Lung (tissue), 12 donors: ENCODE data around the gene DCBLD2. TPM values are rescaled to one million over a fixed set of nuclear protein-coding genes. Genes with fewer than 3 reads are reported as not detected.

Experiments used
- ATAC-seq: fragments of 200-7000 bp; cut with Tn5 transposase; one replicate; pipeline ENCODE4 v1.9.1; 2020; ENCODE audit warnings: moderate number of reproducible peaks; ENCODE audit not compliant: insufficient read depth, low FRiP score
- DNase-seq, 3 donors: peaks; one replicate each; pipeline ENCODE4 v3.0.0-alpha.2; 2013 to 2017
- H3K27ac ChIP-seq, 2 donors: one replicate each; pipeline ENCODE4 v1.5.1; 2013; ENCODE audit warnings: mild to moderate bottlenecking in 2 of 2, moderate library complexity in 2 of 2, control low read depth in 1 of 2, inconsistent platforms in 1 of 2, low read depth in 1 of 2, low read length in 1 of 2
- H3K27me3 ChIP-seq, 3 donors: one replicate each; pipeline ENCODE4 v1.5.1; 2013; ENCODE audit warnings: low read length in 2 of 3; ENCODE audit not compliant: control insufficient read depth in 3 of 3, insufficient read depth in 3 of 3
- H3K36me3 ChIP-seq, 4 donors: one replicate each; pipeline ENCODE4 v1.5.1; 2013; ENCODE audit warnings: low read length in 4 of 4, mild to moderate bottlenecking in 1 of 4, moderate library complexity in 1 of 4; ENCODE audit not compliant: control insufficient read depth in 4 of 4, insufficient read depth in 4 of 4
- H3K4me1 ChIP-seq, 5 donors: one replicate each; pipeline ENCODE4 v1.5.1; 2013; ENCODE audit warnings: low read length in 5 of 5, mild to moderate bottlenecking in 2 of 5, moderate library complexity in 1 of 5; ENCODE audit not compliant: control insufficient read depth in 5 of 5, insufficient read depth in 5 of 5
- H3K4me3 ChIP-seq: one replicate; pipeline ENCODE4 v1.5.1; 2013; ENCODE audit warnings: mild to moderate bottlenecking, control low read depth, moderate library complexity
- H3K9ac ChIP-seq, 2 donors: one replicate each; pipeline ENCODE4 v1.5.1; 2013; ENCODE audit warnings: low read length in 2 of 2, control low read depth in 1 of 2; ENCODE audit not compliant: insufficient read depth in 1 of 2
- H3K9me3 ChIP-seq, 4 donors: one replicate each; pipeline ENCODE4 v1.5.1; 2013; ENCODE audit warnings: low read length in 3 of 4, mild to moderate bottlenecking in 1 of 4, moderate library complexity in 1 of 4; ENCODE audit not compliant: control insufficient read depth in 4 of 4, insufficient read depth in 3 of 4
- WGBS, 2 donors: extraction: QIAGEN DNeasy Blood & Tissue Kit; methylation state at CpG; one replicate each; pipeline ENCODE4 v1.1.7; 2013; 5-methylcytosine and 5-hydroxymethylcytosine counted together
- polyA plus RNA-seq, 2 donors: library from polyadenylated mRNA; stranded (reverse); fragments of 200-250 nt; gene quantifications; one replicate each; pipeline ENCODE4 v1.2.1, GENCODE V29; 2013
- total RNA-seq, 2 donors: library from RNA; depleted of rRNA in 1 of 2; stranded (reverse); fragments of >200 nt in 1 of 2; gene quantifications; one replicate each; pipeline ENCODE4 v1.2.1, GENCODE V29; 2014 to 2021
- TF ChIP-seq, protein P1 (sequence below): IDR thresholded peaks from 2 replicates; pipeline ENCODE4 v1.5.1; 2012; ENCODE audit warnings: mild to moderate bottlenecking; ENCODE audit errors: control extremely low read depth, extremely low read depth
- donor health status: control.
- donor health status: control.
- donor health status: Bipolar disorder and iron deficiency.
- donor health status: healthy.
- donor health status: DM: yes; HTN: yes; CAD: no.

Gene DCBLD2
- total and polyA plus RNA-seq, 4 donors = 7.1 to 83.8 (median 18.5) TPM

DNA sequence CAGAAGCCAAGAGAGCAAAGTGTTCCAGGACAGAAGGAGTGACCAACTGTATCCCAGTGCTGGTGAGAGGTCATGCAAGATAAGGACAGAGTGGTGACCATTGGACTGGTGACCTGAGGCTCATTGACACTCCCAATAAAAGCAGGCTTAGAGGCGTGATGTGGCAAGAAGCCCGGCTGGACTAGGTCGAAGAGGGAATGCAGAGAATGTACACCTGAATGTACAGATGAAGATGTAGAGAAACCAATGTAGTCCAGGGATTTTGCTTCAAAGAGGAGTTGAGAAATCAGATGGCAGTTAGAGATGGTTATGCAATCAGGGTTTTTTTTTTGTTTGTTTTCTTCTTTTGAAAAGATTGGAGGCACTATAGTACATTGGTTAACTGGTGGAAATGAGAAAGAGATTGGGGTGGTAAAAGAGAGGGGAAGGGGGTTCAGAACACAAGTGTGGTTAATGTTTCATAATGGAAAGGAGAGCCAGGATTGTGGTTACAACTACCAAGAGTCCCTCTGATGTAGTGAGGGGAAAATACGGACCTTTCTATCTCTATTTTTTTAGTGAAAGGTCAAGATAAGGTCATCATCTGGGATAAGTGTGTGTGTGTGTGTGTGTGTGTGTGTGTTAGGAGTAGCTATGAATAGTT lies 115.0 kb downstream of the DCBLD2 start:
- Histone ChIP-seq H3K9me3 (no peaks in the 10 kb centered on the region), H3K4me3 (no peak overlapping the region), H3K9ac (no peak overlapping the region), H3K27ac (peak overlapping the region in 1 of 2 donors; percentile 66), H3K27me3 (no peaks in the 10 kb centered on the region), H3K36me3 (peaks cover 0 to 6% (median 2%) of the 10 kb centered on the region in 4 donors), H3K4me1 (peaks cover 0 to 26% (median 10%) of the 10 kb centered on the region in 5 donors)
- WGBS, 2 donors = 26 to 53% methylated on average over 4 of the region's 4 CpGs
- ATAC-seq = no peak
- TF ChIP-seq, protein P1, sequence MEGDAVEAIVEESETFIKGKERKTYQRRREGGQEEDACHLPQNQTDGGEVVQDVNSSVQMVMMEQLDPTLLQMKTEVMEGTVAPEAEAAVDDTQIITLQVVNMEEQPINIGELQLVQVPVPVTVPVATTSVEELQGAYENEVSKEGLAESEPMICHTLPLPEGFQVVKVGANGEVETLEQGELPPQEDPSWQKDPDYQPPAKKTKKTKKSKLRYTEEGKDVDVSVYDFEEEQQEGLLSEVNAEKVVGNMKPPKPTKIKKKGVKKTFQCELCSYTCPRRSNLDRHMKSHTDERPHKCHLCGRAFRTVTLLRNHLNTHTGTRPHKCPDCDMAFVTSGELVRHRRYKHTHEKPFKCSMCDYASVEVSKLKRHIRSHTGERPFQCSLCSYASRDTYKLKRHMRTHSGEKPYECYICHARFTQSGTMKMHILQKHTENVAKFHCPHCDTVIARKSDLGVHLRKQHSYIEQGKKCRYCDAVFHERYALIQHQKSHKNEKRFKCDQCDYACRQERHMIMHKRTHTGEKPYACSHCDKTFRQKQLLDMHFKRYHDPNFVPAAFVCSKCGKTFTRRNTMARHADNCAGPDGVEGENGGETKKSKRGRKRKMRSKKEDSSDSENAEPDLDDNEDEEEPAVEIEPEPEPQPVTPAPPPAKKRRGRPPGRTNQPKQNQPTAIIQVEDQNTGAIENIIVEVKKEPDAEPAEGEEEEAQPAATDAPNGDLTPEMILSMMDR = no peak
- DNase-seq = no peak

DNA sequence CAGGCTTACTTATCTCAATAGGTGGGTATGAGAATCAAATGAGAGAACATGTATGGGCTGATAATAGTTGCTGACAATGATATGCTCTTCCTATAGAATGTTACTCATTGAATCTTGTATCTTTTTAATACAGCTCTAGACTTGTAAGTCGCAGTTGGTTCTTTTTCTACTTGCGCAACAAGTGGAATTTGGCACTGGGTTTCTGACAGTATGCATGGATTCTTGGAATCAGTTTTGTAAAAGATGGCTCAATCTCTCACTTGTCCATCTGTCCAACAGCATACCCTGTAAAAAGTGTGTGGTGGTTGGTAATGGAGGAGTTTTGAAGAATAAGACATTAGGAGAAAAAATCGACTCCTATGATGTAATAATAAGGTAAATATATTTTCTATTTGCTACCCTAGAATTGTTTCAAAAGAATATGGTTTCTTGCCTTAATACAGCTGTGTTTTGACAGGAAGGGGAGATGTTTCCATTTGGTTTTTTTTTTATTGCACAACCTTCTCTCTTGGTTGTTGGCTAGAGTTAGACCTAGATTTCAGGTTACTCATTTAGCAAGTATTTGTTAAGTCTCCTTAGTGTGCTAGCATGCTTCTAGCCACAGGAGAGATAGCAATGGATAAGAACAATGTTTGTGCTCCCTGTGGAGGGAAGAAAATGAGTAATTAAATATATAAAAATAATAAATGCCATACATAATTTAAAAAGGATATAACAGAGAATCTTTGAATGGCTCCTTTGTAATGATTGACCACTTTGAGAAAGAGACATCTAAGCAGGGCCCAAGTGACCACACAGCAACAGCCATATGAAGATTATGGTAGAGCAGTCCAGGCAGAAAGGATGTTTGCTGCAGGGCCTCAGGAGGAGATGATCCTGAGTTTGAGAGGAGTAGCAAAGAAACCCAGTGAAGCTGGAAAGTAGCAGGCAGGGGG lies 116.6 kb downstream of the DCBLD2 start:
- H3K9me3 ChIP-seq = no peaks in the 10 kb centered on the region
- no peak overlapping the region for H3K4me3 ChIP-seq
- H3K27me3 ChIP-seq = no peaks in the 10 kb centered on the region
- 33 to 45% methylated on average over 3 of the region's 3 CpGs for WGBS, 2 donors
- peaks cover 0 to 9% (median 2%) of the 10 kb centered on the region in 4 donors for H3K36me3 ChIP-seq
- DNase-seq (no peak), ATAC-seq (peak; percentile 47)
- H3K27ac ChIP-seq = peak overlapping the region; percentile 66 to 79
- no peak overlapping the region for H3K9ac ChIP-seq
- TF ChIP-seq, protein P1 = no peak
- H3K4me1 ChIP-seq = peaks cover 0 to 33% (median 10%) of the 10 kb centered on the region in 5 donors

DNA sequence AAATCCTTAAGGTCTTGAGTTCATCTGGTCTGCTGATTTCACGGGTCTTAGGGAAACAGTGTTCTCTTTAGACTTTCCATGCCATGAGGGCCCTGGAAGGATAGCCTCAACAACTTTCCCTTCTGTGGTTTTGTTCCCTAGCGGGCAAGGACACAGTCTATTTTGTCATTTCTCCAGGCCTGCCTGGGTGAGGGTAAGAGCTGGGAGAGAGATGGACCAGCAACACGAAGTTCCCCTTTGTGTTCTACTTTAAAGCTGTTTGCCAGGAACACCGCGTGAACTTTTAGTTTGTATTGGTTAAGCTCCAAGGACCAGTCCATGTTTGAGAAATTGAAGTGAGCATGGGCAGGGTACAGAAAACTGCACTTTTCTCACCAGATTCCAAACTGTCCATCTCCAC lies 117.5 kb downstream of the DCBLD2 start:
- no peak for DNase-seq
- Histone ChIP-seq H3K9ac (no peak overlapping the region), H3K27me3 (no peaks in the 10 kb centered on the region), H3K36me3 (peaks cover 0 to 9% (median 2%) of the 10 kb centered on the region in 4 donors), H3K4me3 (no peak overlapping the region), H3K27ac (no peak overlapping the region), H3K9me3 (no peaks in the 10 kb centered on the region), H3K4me1 (peaks cover 0 to 40% (median 10%) of the 10 kb centered on the region in 5 donors)
- no peak for ATAC-seq
- TF ChIP-seq, protein P1 = no peak
- 43 to 52% methylated on average over 5 of the region's 5 CpGs for WGBS, 2 donors
